Osteoblast (primary cell): Measurements from ENCODE around the gene HDAC7. TPM values are rescaled to one million over a fixed set of nuclear protein-coding genes. Genes with fewer than 3 reads are reported as not detected.

Source experiments
- DNase-seq: peaks from one replicate; pipeline ENCODE4 v3.0.0; 2011; ENCODE audit warnings: low spot score, mixed read lengths; ENCODE audit not compliant: insufficient read length; ENCODE audit errors: missing footprints
- H2AFZ ChIP-seq: 2 replicates; pipeline ENCODE4 v1.6.0; 2011; ENCODE audit warnings: mild to moderate bottlenecking, low read length
- H3K27ac ChIP-seq: 2 replicates; pipeline ENCODE4 v1.5.1; 2011; ENCODE audit warnings: mild to moderate bottlenecking, low read depth, low read length, moderate library complexity
- H3K27me3 ChIP-seq: 2 replicates; pipeline ENCODE4 v1.6.0; 2012; ENCODE audit warnings: mild to moderate bottlenecking, control low read depth, inconsistent platforms, low read length, moderate library complexity; ENCODE audit not compliant: insufficient read depth
- H3K36me3 ChIP-seq: 2 replicates; pipeline ENCODE4 v1.5.1; 2011; ENCODE audit warnings: mild to moderate bottlenecking, low read length, control low read depth, moderate library complexity; ENCODE audit not compliant: insufficient read depth
- H3K4me1 ChIP-seq: 2 replicates; pipeline ENCODE4 v1.5.1; 2011; ENCODE audit warnings: mild to moderate bottlenecking, low read length, control low read depth, moderate library complexity; ENCODE audit not compliant: insufficient read depth
- H3K4me2 ChIP-seq: 2 replicates; pipeline ENCODE4 v1.6.0; 2011; ENCODE audit warnings: mild to moderate bottlenecking, low read length; ENCODE audit not compliant: insufficient read depth
- H3K4me3 ChIP-seq: fragments of 200-600 bp; sonication (generic); 3 replicates; pipeline ENCODE4 v1.5.1; 2012; ENCODE audit warnings: mild to moderate bottlenecking, low read length, inconsistent platforms; ENCODE audit not compliant: insufficient read depth
- H3K79me2 ChIP-seq: 2 replicates; pipeline ENCODE4 v1.6.0; 2012; ENCODE audit warnings: mild to moderate bottlenecking, low read length, control low read depth, inconsistent platforms; ENCODE audit not compliant: insufficient read depth
- H3K9me3 ChIP-seq: 2 replicates; pipeline ENCODE4 v1.5.1; 2011; ENCODE audit warnings: low read depth, low read length, control low read depth
- H4K20me1 ChIP-seq: 2 replicates; pipeline ENCODE4 v1.6.0; 2012; ENCODE audit warnings: mild to moderate bottlenecking, low read length, control low read depth; ENCODE audit not compliant: insufficient read depth
- total RNA-seq: library from RNA; depleted of rRNA; stranded (reverse); fragments of >200 nt; gene quantifications from 2 replicates; pipeline ENCODE4 v1.2.3, GENCODE V29; 2012
- TF ChIP-seq, protein P1 (sequence below): IDR thresholded peaks from 2 replicates; pipeline ENCODE4 v1.5.1; 2011; ENCODE audit warnings: mild to moderate bottlenecking, low read depth, low read length, moderate library complexity; ENCODE audit errors: extremely low read depth

HDAC7 gene
- total RNA-seq, 1 donor: 41.3 TPM

DNA sequence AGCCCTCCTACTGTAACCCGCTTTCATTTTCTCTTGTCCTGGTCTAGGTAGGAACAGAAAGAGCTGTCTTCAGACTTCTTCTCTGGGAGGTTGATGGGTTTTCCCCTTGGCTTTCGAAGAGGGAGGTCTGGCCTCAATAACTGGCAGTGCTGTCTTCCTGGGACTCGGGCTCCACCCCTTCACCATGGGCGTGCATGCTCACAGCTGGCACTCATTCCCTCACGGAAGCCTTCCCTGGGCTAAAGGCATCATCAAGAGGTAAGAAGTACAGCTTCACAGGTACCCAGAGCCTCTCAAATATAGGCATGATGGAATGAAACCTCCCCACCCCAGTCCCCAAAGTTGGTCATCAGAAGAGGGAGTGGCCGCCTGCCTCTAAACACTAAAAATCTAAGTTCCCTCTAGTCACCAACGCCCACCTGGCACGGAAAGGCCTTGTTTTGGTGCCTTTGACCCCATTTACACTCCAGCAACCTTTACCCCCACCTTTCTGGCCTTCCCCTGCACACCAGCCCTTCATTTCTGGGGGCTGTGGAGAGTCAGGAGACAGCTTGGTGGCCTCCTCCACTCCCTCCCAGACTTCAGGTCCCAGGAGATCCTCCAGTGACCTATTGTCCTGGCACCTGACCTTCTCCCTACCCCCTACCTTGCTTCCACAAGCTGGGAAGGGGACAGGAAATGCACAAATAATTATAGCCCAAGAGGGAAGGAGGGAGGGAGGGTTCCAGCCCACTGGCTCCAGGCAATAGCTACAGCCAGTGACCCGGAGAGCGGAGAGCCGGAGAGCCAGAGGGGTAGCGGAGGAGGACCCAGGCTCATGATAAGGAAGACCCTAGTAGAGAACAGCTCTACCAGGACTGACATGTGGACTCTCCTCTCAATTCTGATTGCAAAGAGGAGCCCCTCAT, 63.8 kb downstream of the HDAC7 start:
- H3K4me1 ChIP-seq: peaks cover 49% of the 10 kb centered on the region
- H3K9me3 ChIP-seq: no peaks in the 10 kb centered on the region
- H3K79me2 ChIP-seq: no peaks in the 10 kb centered on the region
- H3K36me3 ChIP-seq: no peaks in the 10 kb centered on the region
- no peak overlapping the region for H3K4me3 ChIP-seq
- DNase-seq: peak; percentile 17
- H3K4me2 ChIP-seq: no peak overlapping the region
- no peak overlapping the region for H3K27ac ChIP-seq
- H3K27me3 ChIP-seq: no peaks in the 10 kb centered on the region
- H4K20me1 ChIP-seq: no peaks in the 10 kb centered on the region
- no peak overlapping the region for H2AFZ ChIP-seq
- TF ChIP-seq, protein P1, sequence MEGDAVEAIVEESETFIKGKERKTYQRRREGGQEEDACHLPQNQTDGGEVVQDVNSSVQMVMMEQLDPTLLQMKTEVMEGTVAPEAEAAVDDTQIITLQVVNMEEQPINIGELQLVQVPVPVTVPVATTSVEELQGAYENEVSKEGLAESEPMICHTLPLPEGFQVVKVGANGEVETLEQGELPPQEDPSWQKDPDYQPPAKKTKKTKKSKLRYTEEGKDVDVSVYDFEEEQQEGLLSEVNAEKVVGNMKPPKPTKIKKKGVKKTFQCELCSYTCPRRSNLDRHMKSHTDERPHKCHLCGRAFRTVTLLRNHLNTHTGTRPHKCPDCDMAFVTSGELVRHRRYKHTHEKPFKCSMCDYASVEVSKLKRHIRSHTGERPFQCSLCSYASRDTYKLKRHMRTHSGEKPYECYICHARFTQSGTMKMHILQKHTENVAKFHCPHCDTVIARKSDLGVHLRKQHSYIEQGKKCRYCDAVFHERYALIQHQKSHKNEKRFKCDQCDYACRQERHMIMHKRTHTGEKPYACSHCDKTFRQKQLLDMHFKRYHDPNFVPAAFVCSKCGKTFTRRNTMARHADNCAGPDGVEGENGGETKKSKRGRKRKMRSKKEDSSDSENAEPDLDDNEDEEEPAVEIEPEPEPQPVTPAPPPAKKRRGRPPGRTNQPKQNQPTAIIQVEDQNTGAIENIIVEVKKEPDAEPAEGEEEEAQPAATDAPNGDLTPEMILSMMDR: no peak

DNA sequence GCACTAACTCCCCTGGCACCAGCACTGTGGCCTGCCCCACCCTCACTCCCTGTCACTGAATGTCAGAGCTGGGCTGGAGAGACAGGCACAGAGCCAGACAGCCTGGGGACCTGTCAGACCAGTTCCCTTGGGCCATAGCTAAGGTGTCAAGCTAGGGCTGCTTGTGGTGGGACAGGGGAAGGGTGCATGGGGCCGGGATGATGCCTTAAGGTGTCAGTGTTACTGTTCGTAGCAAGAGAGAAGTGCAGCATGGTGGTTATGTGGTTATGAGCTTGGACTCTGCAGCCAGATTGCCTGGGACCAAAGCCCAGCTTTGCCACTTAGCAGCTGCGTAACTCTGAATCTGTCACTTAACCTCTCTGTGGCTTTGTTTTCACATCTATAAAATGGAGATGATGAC, 64.8 kb downstream of the HDAC7 start:
- Histone ChIP-seq H4K20me1 (no peaks in the 10 kb centered on the region), H3K9me3 (no peaks in the 10 kb centered on the region), H2AFZ (no peak overlapping the region), H3K36me3 (no peaks in the 10 kb centered on the region), H3K4me3 (no peak overlapping the region), H3K79me2 (no peaks in the 10 kb centered on the region), H3K27ac (no peak overlapping the region), H3K4me2 (no peak overlapping the region), H3K4me1 (peaks cover 49% of the 10 kb centered on the region), H3K27me3 (no peaks in the 10 kb centered on the region)
- TF ChIP-seq, protein P1: no peak
- peak; percentile 39 for DNase-seq

DNA sequence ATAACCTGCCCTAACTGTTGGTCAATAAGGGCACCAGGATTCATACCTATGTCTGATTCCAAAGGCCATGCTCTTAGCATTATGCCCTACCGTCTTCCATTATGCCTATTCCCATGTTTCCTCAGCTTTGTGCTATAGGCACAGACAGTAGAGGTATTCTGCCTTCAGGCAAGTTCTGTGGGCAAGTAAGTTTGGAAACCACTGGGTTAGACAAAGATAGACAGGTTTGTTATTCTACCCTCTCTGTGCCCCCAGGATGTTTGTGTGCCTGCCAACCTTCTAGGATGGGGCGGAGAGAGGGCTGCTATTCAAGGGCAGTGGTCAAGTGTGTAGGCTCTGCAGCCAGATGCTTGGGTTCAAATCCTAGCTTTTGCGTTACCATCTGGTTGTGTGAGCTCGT, 65.6 kb downstream of the HDAC7 start:
- Histone ChIP-seq H3K79me2 (no peaks in the 10 kb centered on the region), H4K20me1 (no peaks in the 10 kb centered on the region), H3K27ac (no peak overlapping the region), H2AFZ (no peak overlapping the region), H3K36me3 (no peaks in the 10 kb centered on the region), H3K4me3 (no peak overlapping the region), H3K4me2 (peak overlapping the region; percentile 27), H3K9me3 (no peaks in the 10 kb centered on the region), H3K4me1 (peaks cover 43% of the 10 kb centered on the region), H3K27me3 (no peaks in the 10 kb centered on the region)
- TF ChIP-seq, protein P1: no peak
- DNase-seq: no peak
